Measurements from ENCODE around the gene KLRG1.

The KLRG1 gene

GRCh38 chr12:8951744-8952143, 37.6 kb upstream of the KLRG1 start:
- Histone ChIP-seq H3K4me3 (ENCODE audit: low read length in 2 of 2) (no peak overlapping the region), H3K27ac (ENCODE audit: low read depth in 2 of 2, low read length in 2 of 2) (peak overlapping the region in 1 of 2 donors; percentile 5)

GRCh38 chr12:8953773-8954402, 35.5 kb upstream of the KLRG1 start:
- no peak overlapping the region for H3K27ac ChIP-seq (ENCODE audit: low read depth in 2 of 2, low read length in 2 of 2)
- H3K36me3 ChIP-seq (ENCODE audit: control insufficient read depth in 2 of 2, insufficient read depth in 2 of 2, low read length in 2 of 2): no peaks in the 10 kb centered on the region
- no peak overlapping the region for H3K9ac ChIP-seq (ENCODE audit: low read depth in 1 of 2, low read length in 2 of 2)
- H3K27me3 ChIP-seq (ENCODE audit: control insufficient read depth in 2 of 2, insufficient read depth in 2 of 2, low read length in 2 of 2): no peaks in the 10 kb centered on the region
- no peaks in the 10 kb centered on the region for H3K9me3 ChIP-seq (ENCODE audit: control insufficient read depth in 2 of 2, low read length in 2 of 2)
- H3K4me3 ChIP-seq (ENCODE audit: low read length in 2 of 2): no peak overlapping the region
- peaks cover 6% of the 10 kb centered on the region in 2 donors for H3K4me1 ChIP-seq (ENCODE audit: control insufficient read depth in 2 of 2, insufficient read depth in 2 of 2, low read length in 2 of 2)

More at GRCh38 chr12:8951744-8952143, 37.6 kb upstream of the KLRG1 start:
- Histone ChIP-seq H3K9me3 (ENCODE audit: control insufficient read depth in 2 of 2, low read length in 2 of 2) (no peaks in the 10 kb centered on the region), H3K9ac (ENCODE audit: low read depth in 1 of 2, low read length in 2 of 2) (no peak overlapping the region), H3K36me3 (ENCODE audit: control insufficient read depth in 2 of 2, insufficient read depth in 2 of 2, low read length in 2 of 2) (no peaks in the 10 kb centered on the region), H3K4me1 (ENCODE audit: control insufficient read depth in 2 of 2, insufficient read depth in 2 of 2, low read length in 2 of 2) (peaks cover 10 to 13% of the 10 kb centered on the region in 2 donors), H3K27me3 (ENCODE audit: control insufficient read depth in 2 of 2, insufficient read depth in 2 of 2, low read length in 2 of 2) (no peaks in the 10 kb centered on the region)

- peaks cover 0 to 5% of the 10 kb centered on the region in 2 donors for H3K4me1 ChIP-seq (ENCODE audit: control insufficient read depth in 2 of 2, insufficient read depth in 2 of 2, low read length in 2 of 2)
- no peaks in the 10 kb centered on the region for H3K36me3 ChIP-seq (ENCODE audit: control insufficient read depth in 2 of 2, insufficient read depth in 2 of 2, low read length in 2 of 2)
- H3K27ac ChIP-seq (ENCODE audit: low read depth in 2 of 2, low read length in 2 of 2): no peak overlapping the region
- H3K4me3 ChIP-seq (ENCODE audit: low read length in 2 of 2): no peak overlapping the region
- H3K27me3 ChIP-seq (ENCODE audit: control insufficient read depth in 2 of 2, insufficient read depth in 2 of 2, low read length in 2 of 2): no peaks in the 10 kb centered on the region
- no peaks in the 10 kb centered on the region for H3K9me3 ChIP-seq (ENCODE audit: control insufficient read depth in 2 of 2, low read length in 2 of 2)
- no peak overlapping the region for H3K9ac ChIP-seq (ENCODE audit: low read depth in 1 of 2, low read length in 2 of 2)
Measured at GRCh38 chr12:8956073-8956472, 33.3 kb upstream of the KLRG1 start.

GRCh38 chr12:8956772-8957171, 32.6 kb upstream of the KLRG1 start:
- Histone ChIP-seq H3K4me1 (ENCODE audit: control insufficient read depth in 2 of 2, insufficient read depth in 2 of 2, low read length in 2 of 2) (peaks cover 0 to 2% of the 10 kb centered on the region in 2 donors), H3K9ac (ENCODE audit: low read depth in 1 of 2, low read length in 2 of 2) (no peak overlapping the region), H3K36me3 (ENCODE audit: control insufficient read depth in 2 of 2, insufficient read depth in 2 of 2, low read length in 2 of 2) (no peaks in the 10 kb centered on the region), H3K4me3 (ENCODE audit: low read length in 2 of 2) (no peak overlapping the region), H3K27me3 (ENCODE audit: control insufficient read depth in 2 of 2, insufficient read depth in 2 of 2, low read length in 2 of 2) (no peaks in the 10 kb centered on the region), H3K27ac (ENCODE audit: low read depth in 2 of 2, low read length in 2 of 2) (no peak overlapping the region), H3K9me3 (ENCODE audit: control insufficient read depth in 2 of 2, low read length in 2 of 2) (no peaks in the 10 kb centered on the region)

GRCh38 chr12:8957561-8957960, 31.8 kb upstream of the KLRG1 start:
- Histone ChIP-seq H3K4me1 (ENCODE audit: control insufficient read depth in 2 of 2, insufficient read depth in 2 of 2, low read length in 2 of 2) (peaks cover 0 to 2% of the 10 kb centered on the region in 2 donors), H3K9me3 (ENCODE audit: control insufficient read depth in 2 of 2, low read length in 2 of 2) (no peaks in the 10 kb centered on the region), H3K27ac (ENCODE audit: low read depth in 2 of 2, low read length in 2 of 2) (no peak overlapping the region), H3K27me3 (ENCODE audit: control insufficient read depth in 2 of 2, insufficient read depth in 2 of 2, low read length in 2 of 2) (no peaks in the 10 kb centered on the region), H3K36me3 (ENCODE audit: control insufficient read depth in 2 of 2, insufficient read depth in 2 of 2, low read length in 2 of 2) (no peaks in the 10 kb centered on the region), H3K4me3 (ENCODE audit: low read length in 2 of 2) (no peak overlapping the region), H3K9ac (ENCODE audit: low read depth in 1 of 2, low read length in 2 of 2) (no peak overlapping the region)

GRCh38 chr12:8958066-8958465, 31.3 kb upstream of the KLRG1 start:
- Histone ChIP-seq H3K4me3 (ENCODE audit: low read length in 2 of 2) (no peak overlapping the region), H3K36me3 (ENCODE audit: control insufficient read depth in 2 of 2, insufficient read depth in 2 of 2, low read length in 2 of 2) (no peaks in the 10 kb centered on the region), H3K27me3 (ENCODE audit: control insufficient read depth in 2 of 2, insufficient read depth in 2 of 2, low read length in 2 of 2) (no peaks in the 10 kb centered on the region), H3K9me3 (ENCODE audit: control insufficient read depth in 2 of 2, low read length in 2 of 2) (no peaks in the 10 kb centered on the region), H3K9ac (ENCODE audit: low read depth in 1 of 2, low read length in 2 of 2) (no peak overlapping the region), H3K4me1 (ENCODE audit: control insufficient read depth in 2 of 2, insufficient read depth in 2 of 2, low read length in 2 of 2) (peaks cover 0 to under 1% of the 10 kb centered on the region in 2 donors), H3K27ac (ENCODE audit: low read depth in 2 of 2, low read length in 2 of 2) (no peak overlapping the region)

DNA sequence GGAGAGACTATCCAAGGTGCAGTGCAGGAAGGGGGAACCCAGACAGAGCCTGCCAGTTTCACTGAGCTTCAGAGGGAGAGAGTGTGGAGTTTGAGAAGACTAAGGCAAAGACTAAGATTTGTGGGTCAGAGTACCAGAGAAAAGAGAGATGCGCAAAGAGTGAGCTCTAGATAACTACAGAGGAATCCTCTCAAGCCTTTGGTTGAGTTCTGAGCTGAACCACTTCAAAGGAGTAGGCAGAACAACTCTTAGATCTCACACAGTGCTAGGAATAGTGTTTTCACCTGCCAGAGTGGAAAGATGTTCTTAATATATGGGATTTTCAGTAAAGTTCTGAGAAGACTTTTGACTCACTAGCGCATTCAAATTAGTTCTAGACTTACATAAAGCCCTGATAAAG, 29.2 kb upstream of the KLRG1 start:
- no peaks in the 10 kb centered on the region for H3K36me3 ChIP-seq (ENCODE audit: control insufficient read depth in 2 of 2, insufficient read depth in 2 of 2, low read length in 2 of 2)
- H3K27me3 ChIP-seq (ENCODE audit: control insufficient read depth in 2 of 2, insufficient read depth in 2 of 2, low read length in 2 of 2): no peaks in the 10 kb centered on the region
- no peak overlapping the region for H3K4me3 ChIP-seq (ENCODE audit: low read length in 2 of 2)
- H3K4me1 ChIP-seq (ENCODE audit: control insufficient read depth in 2 of 2, insufficient read depth in 2 of 2, low read length in 2 of 2): no peaks in the 10 kb centered on the region
- H3K9ac ChIP-seq (ENCODE audit: low read depth in 1 of 2, low read length in 2 of 2): no peak overlapping the region
- no peak overlapping the region for H3K27ac ChIP-seq (ENCODE audit: low read depth in 2 of 2, low read length in 2 of 2)
- H3K9me3 ChIP-seq (ENCODE audit: control insufficient read depth in 2 of 2, low read length in 2 of 2): no peaks in the 10 kb centered on the region

DNA sequence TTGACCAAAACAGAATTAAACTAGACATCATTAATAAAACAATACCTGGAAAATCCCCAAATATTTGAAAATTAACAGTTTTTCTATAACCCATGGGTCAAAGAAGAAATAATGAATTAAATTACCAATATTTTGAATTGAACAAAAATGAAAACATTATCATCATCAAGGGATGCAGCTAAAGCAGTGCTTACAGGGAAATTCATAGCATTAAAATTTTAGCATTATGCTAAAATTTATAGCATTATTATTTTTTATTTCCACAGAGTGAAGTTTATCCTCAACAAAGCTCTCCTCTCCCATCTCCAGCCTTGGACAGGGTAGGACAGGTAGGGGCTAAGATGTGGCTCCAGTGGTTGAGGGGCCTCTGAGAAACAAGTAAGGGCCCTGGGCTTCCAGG, 20.6 kb upstream of the KLRG1 start:
- no peak overlapping the region for H3K4me3 ChIP-seq (ENCODE audit: low read length in 2 of 2)
- H3K9ac ChIP-seq (ENCODE audit: low read depth in 1 of 2, low read length in 2 of 2): no peak overlapping the region

GRCh38 chr12:8969861-8970411, 19.4 kb upstream of the KLRG1 start:
- Histone ChIP-seq H3K9ac (ENCODE audit: low read depth in 1 of 2, low read length in 2 of 2) (no peak overlapping the region), H3K27ac (ENCODE audit: low read depth in 2 of 2, low read length in 2 of 2) (no peak overlapping the region), H3K27me3 (ENCODE audit: control insufficient read depth in 2 of 2, insufficient read depth in 2 of 2, low read length in 2 of 2) (no peaks in the 10 kb centered on the region), H3K4me1 (ENCODE audit: control insufficient read depth in 2 of 2, insufficient read depth in 2 of 2, low read length in 2 of 2) (no peaks in the 10 kb centered on the region), H3K9me3 (ENCODE audit: control insufficient read depth in 2 of 2, low read length in 2 of 2) (peaks cover 0 to 4% of the 10 kb centered on the region in 2 donors), H3K36me3 (ENCODE audit: control insufficient read depth in 2 of 2, insufficient read depth in 2 of 2, low read length in 2 of 2) (no peaks in the 10 kb centered on the region), H3K4me3 (ENCODE audit: low read length in 2 of 2) (no peak overlapping the region)

More for the DNA sequence above, 20.6 kb upstream of the KLRG1 start:
- H3K4me1 ChIP-seq (ENCODE audit: control insufficient read depth in 2 of 2, insufficient read depth in 2 of 2, low read length in 2 of 2): no peaks in the 10 kb centered on the region
- no peaks in the 10 kb centered on the region for H3K27me3 ChIP-seq (ENCODE audit: control insufficient read depth in 2 of 2, insufficient read depth in 2 of 2, low read length in 2 of 2)
- no peaks in the 10 kb centered on the region for H3K36me3 ChIP-seq (ENCODE audit: control insufficient read depth in 2 of 2, insufficient read depth in 2 of 2, low read length in 2 of 2)
- no peak overlapping the region for H3K27ac ChIP-seq (ENCODE audit: low read depth in 2 of 2, low read length in 2 of 2)
- peaks cover 0 to 4% of the 10 kb centered on the region in 2 donors for H3K9me3 ChIP-seq (ENCODE audit: control insufficient read depth in 2 of 2, low read length in 2 of 2)

DNA sequence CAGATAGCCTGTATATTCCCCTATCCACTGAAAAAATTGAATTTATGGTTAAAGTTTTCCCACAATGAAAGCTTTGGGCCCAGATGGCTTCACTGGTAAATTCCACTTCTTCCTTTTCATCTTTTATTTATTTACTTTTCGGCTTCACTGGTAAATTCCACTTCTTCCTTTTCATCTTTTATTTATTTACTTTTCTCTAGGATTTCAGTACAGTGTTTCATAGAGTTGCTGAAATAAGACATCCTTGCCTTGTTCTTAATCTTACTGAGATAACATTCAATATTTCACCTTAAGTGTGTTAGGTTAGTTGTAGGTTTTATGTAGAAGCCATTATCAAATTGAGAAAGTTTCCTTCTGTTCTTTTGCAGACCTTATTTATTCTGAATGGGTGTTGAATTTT, 18.9 kb upstream of the KLRG1 start:
- peaks cover 0 to 4% of the 10 kb centered on the region in 2 donors for H3K9me3 ChIP-seq (ENCODE audit: control insufficient read depth in 2 of 2, low read length in 2 of 2)
- no peaks in the 10 kb centered on the region for H3K27me3 ChIP-seq (ENCODE audit: control insufficient read depth in 2 of 2, insufficient read depth in 2 of 2, low read length in 2 of 2)
- no peaks in the 10 kb centered on the region for H3K36me3 ChIP-seq (ENCODE audit: control insufficient read depth in 2 of 2, insufficient read depth in 2 of 2, low read length in 2 of 2)
- H3K4me1 ChIP-seq (ENCODE audit: control insufficient read depth in 2 of 2, insufficient read depth in 2 of 2, low read length in 2 of 2): no peaks in the 10 kb centered on the region
- no peak overlapping the region for H3K4me3 ChIP-seq (ENCODE audit: low read length in 2 of 2)
- H3K27ac ChIP-seq (ENCODE audit: low read depth in 2 of 2, low read length in 2 of 2): no peak overlapping the region
- H3K9ac ChIP-seq (ENCODE audit: low read depth in 1 of 2, low read length in 2 of 2): no peak overlapping the region

Measured in mucosa of rectum (tissue), 2 donors.